HFF-Myc (cell line): ENCODE data around the gene DYNLT3.

Source experiments
- DNase-seq: peaks from one replicate; pipeline ENCODE4 v3.0.0-alpha.2; 2011; ENCODE audit warnings: low read depth; ENCODE audit errors: extremely low read depth
- H3K4me3 ChIP-seq: replicated peaks from 2 replicates; pipeline ENCODE4 v1.5.1; 2011; ENCODE audit warnings: low read depth, mild to moderate bottlenecking, control low read depth, low read length
- TF ChIP-seq, protein P1 (sequence below): IDR thresholded peaks from 2 replicates; pipeline ENCODE4 v1.5.1; 2012; ENCODE audit warnings: mild to moderate bottlenecking, low read depth, low read length, control low read depth; ENCODE audit errors: missing control alignments

The DYNLT3 gene

DNA sequence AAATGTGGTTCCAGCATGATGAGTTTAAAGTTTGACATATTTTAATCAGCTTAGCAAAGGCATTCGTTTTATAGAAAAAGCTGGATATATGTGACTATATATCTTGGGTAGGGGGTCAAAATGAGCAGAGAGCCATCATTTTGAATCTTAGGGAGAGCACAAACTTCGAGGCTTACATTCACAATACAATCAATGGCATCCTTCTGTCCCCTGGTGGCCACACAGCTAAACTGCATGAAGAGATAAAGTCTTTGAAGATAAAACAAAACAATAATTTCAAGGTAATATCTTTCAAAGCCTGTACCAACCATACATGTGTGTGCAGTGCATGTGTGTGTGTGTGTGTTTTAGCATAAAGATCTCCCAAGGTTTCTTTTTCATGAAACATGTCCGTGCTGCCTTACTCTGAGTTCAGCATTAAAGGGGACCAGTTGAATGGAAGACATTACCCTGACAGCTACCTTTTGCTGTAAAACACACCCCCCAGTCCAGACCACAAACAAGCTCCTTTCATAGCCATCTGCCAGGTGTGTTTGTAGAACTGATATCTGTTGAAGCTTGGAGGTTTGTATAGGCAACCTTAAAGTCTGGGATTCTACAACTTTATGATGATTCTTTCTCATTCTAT lies 22.0 kb downstream of the DYNLT3 start:
- DNase-seq: no peak
- TF ChIP-seq, protein P1, sequence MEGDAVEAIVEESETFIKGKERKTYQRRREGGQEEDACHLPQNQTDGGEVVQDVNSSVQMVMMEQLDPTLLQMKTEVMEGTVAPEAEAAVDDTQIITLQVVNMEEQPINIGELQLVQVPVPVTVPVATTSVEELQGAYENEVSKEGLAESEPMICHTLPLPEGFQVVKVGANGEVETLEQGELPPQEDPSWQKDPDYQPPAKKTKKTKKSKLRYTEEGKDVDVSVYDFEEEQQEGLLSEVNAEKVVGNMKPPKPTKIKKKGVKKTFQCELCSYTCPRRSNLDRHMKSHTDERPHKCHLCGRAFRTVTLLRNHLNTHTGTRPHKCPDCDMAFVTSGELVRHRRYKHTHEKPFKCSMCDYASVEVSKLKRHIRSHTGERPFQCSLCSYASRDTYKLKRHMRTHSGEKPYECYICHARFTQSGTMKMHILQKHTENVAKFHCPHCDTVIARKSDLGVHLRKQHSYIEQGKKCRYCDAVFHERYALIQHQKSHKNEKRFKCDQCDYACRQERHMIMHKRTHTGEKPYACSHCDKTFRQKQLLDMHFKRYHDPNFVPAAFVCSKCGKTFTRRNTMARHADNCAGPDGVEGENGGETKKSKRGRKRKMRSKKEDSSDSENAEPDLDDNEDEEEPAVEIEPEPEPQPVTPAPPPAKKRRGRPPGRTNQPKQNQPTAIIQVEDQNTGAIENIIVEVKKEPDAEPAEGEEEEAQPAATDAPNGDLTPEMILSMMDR: peak; percentile 74
- H3K4me3 ChIP-seq: no peak overlapping the region

DNA sequence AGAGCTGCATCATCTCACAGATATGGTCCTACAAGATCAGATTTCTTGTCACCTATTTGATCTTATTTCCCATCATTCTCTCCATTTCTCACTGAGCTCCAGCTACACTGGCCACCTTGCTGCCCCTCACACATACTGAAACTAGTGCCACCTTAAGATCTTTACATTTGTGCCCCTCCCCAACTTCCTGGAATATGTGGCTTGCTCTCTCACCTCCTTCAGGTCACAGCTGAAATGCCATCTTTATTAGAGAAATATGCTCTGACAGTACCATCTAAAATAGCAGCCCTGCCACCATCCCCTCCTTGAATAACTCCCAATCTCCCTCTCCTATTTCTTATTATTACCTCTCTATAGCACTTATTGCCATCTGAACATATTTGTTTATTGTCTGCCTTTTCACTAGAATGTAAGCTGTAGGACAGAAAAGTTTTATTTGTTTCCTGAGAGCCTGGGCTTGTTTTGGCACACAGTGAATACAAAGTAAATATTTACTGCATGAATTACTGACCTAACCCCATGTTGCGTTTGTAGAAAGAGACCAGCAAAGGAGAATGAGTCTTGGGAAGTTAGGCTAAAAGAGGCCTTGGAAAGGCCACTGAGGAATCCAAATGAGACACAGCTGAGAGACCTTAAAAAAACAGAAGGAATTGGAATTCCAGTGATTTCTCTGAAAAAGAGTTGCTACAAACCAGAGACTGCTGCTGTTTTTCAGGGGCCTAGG lies 22.7 kb downstream of the DYNLT3 start:
- no peak for DNase-seq
- H3K4me3 ChIP-seq: no peak overlapping the region

DNA sequence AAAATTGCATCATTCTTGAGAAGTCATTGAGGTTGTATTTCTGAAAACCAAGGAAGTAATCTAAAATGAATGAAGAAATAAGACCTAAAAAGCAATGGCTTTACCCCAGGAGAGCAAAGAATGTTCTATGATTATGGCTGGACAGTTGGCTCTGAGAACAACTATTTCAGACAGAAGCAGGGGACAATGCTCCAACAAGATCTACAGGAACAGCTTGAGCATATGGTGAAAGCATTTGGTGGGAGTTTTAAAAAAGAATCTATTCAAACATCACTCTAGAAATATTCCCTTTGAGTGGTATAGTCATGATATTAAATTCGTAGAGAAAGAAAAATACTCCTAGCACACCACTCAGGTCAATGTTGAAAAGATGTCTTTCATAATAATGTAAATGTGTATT lies 26.7 kb downstream of the DYNLT3 start:
- TF ChIP-seq, protein P1: no peak
- H3K4me3 ChIP-seq: no peak overlapping the region
- DNase-seq: no peak

More for the DNA sequence above, 22.7 kb downstream of the DYNLT3 start:
- TF ChIP-seq, protein P1: no peak

DNA sequence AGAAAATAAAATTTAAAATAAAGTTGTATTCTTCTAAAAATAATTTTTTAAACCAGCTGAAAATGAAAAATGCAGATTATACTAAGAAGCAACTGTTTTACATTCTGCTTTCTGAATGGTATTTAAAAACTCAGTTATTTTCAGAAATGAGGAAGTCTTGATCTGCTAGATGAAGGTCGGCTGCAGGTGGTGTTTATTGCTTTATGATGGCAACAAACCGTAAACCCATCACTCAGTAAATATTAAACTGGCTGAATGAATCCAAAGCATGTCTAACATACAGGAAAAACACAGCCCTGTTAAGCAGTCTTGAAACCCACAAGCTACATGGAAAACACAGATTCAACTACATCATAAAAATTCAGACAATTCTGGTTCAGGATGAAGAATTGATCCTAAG lies 29.3 kb downstream of the DYNLT3 start:
- DNase-seq: no peak
- TF ChIP-seq, protein P1: no peak
- H3K4me3 ChIP-seq: no peak overlapping the region

DNA sequence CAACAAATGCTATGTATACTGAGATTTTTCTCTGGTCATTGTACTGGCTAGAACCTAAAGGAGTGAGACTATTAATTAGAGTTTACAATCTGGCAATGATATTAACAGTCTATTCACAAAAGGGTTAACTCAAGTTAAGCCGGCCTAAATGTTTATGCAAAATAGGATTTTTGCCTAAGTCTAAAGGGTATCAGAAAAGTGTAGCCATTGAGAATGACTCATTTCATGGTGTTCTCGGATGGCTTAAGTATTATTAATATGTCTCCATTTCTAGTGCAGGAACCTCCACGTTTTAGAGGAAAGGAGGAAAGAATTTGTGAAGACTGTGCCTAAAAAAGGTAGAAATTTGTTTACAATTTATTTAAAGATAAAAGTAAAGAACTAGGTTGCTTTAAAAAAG lies 29.8 kb downstream of the DYNLT3 start:
- no peak overlapping the region for H3K4me3 ChIP-seq
- TF ChIP-seq, protein P1: no peak
- no peak for DNase-seq

DNA sequence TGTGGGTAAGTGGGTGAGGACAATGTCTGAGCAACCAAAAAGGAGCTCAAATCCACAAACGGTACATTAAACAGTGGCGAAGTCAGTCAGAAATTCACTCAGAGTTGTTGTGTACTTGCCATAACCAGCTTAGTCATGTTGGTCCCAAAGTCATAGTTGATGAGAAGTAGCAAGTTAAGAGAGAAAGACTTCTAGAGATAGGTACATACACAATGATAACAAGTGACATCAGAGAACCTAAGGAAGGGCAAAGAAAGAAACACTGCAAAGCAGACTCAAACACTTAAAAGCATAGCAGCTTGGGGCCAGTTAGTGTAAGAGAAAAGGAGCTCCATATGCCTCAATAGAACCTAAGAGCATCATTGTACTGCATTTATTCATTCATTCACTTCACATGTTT lies 30.2 kb downstream of the DYNLT3 start:
- H3K4me3 ChIP-seq: no peak overlapping the region
- DNase-seq: no peak
- TF ChIP-seq, protein P1: no peak

DNA sequence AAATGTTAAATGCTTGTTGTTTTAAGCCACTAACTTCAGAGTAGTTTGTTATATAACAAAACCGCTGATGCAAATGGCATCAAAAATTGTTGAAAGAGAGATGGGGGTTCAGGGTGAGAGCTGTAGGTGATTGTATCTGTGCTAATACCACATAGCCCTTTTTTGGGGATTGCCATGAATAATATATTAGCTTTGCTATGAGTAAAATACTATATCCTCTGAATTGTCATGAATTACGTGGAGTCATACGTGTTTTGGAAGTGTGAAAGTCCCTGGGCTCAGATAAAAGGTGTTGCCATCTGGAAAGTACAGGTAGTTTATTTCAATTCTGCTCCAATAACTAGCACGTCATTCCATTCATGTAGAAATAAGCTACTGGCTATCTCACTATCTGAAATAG lies 30.6 kb downstream of the DYNLT3 start:
- no peak overlapping the region for H3K4me3 ChIP-seq
- TF ChIP-seq, protein P1: no peak
- DNase-seq: no peak
